ENCODE measurements around the gene DDA1. TPM values are rescaled to one million over a fixed set of nuclear protein-coding genes. Genes with fewer than 3 reads are reported as not detected.
A peak's percentile ranks its signal among the peaks of the same experiment; 100 is the strongest.

The DDA1 gene
- total and polyA plus RNA-seq, 2 of the 13 experiments (the other 11 are each of a cell fraction or from before 2014, with no cell fraction given) = 24.5 to 26.0 TPM

GRCh38 chr19:17334414-17335409 lies 25.3 kb downstream of the DDA1 start, which contains the start of gene ANO8 (continued):
- TF ChIP-seq CREB3 (CRISPR knock-in tag; IDR thresholded peaks at IDR 0.05) (no peak), MYPOP (CRISPR knock-in tag; IDR thresholded peaks at IDR 0.05) (0 out of 2 replicates have a peak, but pooled peaks have one; percentile 62), ZNF678 (CRISPR knock-in tag; IDR thresholded peaks at IDR 0.05) (no peak), MEF2D (CRISPR knock-in tag; IDR thresholded peaks at IDR 0.05) (peak; percentile 30; the same call in 1 of the 2 replicates), HDAC1 (CRISPR knock-in tag; IDR thresholded peaks at IDR 0.05) (peak; percentile 58; the same call in 1 of the 2 replicates), ZNF274 (CRISPR knock-in tag; IDR thresholded peaks at IDR 0.05) (peak; percentile 50; the same call in 1 of the 2 replicates), BCL6 (CRISPR knock-in tag; IDR thresholded peaks at IDR 0.05) (peak; percentile 18; the same call in 1 of the 2 replicates), THAP11 (CRISPR knock-in tag; IDR thresholded peaks at IDR 0.05) (peak; percentile 86), ZNF281 (CRISPR knock-in tag; IDR thresholded peaks at IDR 0.05; ENCODE audit: borderline replicate concordance) (no peak), SETDB1 (CRISPR knock-in tag; IDR thresholded peaks at IDR 0.05; ENCODE audit: borderline replicate concordance) (no peak), ZNF335 (CRISPR knock-in tag; IDR thresholded peaks at IDR 0.05) (no peak), ZNF572 (CRISPR knock-in tag; IDR thresholded peaks at IDR 0.05) (no peak), ZNF660 (CRISPR knock-in tag; IDR thresholded peaks at IDR 0.05; ENCODE audit: borderline replicate concordance, low read depth) (no peak), FOXK2 (IDR thresholded peaks at IDR 0.05) (peak; percentile 32; the same call in 1 of the 2 replicates), PPARG (CRISPR knock-in tag; conservative IDR thresholded peaks at IDR 0.05) (no peak), CERS6 (CRISPR knock-in tag; IDR thresholded peaks at IDR 0.05) (no peak), ZNF124 (CRISPR knock-in tag; IDR thresholded peaks at IDR 0.05) (no peak), FOXA1 (IDR thresholded peaks at IDR 0.05) (no peak), FOXA1 (CRISPR knock-in tag; IDR thresholded peaks at IDR 0.05) (no peak), ZNF256 (CRISPR knock-in tag; conservative IDR thresholded peaks at IDR 0.05) (no peak), ZNF776 (CRISPR knock-in tag; IDR thresholded peaks at IDR 0.05) (peak; percentile 71), CREBL2 (CRISPR knock-in tag; IDR thresholded peaks at IDR 0.05; ENCODE audit: borderline replicate concordance) (no peak; the same call in 1 of the 2 replicates)
